ENCODE measurements around the gene SIRT6.

The SIRT6 gene

DNA sequence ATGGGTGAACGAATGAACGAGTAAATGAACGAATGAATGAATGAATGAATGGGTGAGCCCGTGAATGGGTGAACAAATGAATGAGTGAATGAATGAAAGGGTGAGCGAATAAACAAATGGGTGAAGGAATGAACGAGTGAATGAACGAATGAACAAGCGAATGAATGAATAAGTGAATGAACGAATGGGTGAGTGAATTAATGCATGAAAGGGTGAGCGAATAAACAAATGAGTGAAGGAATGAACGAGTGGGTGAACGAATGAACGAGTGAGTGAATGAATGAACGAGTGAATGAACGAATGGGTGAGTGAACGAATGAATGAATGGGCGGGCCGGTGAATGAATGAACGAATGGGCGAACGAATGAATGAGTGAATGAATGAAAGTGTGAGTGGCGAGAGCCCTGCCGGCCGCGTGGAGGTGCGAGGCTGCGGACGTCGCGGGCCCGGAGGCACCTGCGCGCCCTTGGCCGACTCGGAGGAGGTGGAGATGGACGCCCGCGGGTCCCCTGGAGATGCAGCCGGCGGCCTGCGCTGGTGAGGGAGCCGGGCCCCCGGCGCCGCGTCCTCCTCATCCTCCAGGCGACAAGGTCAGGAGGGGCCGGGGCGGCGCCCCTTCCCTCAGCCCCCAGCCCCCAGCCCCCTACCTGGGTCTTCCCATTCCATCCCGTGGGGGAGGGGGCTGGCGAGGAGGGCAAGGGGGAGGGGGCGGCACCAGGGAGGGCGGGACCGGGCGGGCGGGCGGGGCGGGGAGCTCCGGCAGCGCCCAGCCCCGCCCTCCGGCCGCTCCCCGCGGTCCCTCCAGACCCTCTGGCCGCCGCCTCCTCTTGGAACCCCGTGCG lies 15.5 kb upstream of the SIRT6 start (continued):
- TF ChIP-seq YY1 (tag by site-specific recombination; IDR thresholded peaks at IDR 0.05): peak; percentile 19; the same call in 1 of the 2 replicates
- TF ChIP-seq ZNF366 (tag by site-specific recombination; conservative IDR thresholded peaks at IDR 0.05): peak; percentile 99
- no peak for TF ChIP-seq ZNF350 (tag by site-specific recombination; IDR thresholded peaks at IDR 0.05)
- TF ChIP-seq, protein P1, sequence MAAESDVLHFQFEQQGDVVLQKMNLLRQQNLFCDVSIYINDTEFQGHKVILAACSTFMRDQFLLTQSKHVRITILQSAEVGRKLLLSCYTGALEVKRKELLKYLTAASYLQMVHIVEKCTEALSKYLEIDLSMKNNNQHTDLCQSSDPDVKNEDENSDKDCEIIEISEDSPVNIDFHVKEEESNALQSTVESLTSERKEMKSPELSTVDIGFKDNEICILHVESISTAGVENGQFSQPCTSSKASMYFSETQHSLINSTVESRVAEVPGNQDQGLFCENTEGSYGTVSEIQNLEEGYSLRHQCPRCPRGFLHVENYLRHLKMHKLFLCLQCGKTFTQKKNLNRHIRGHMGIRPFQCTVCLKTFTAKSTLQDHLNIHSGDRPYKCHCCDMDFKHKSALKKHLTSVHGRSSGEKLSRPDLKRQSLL (tag by site-specific recombination; IDR thresholded peaks at IDR 0.05): no peak
- TF ChIP-seq KLF17 (tag by site-specific recombination; IDR thresholded peaks at IDR 0.05): peak; percentile 55; the same call in 1 of the 2 replicates
- TF ChIP-seq, protein P2, sequence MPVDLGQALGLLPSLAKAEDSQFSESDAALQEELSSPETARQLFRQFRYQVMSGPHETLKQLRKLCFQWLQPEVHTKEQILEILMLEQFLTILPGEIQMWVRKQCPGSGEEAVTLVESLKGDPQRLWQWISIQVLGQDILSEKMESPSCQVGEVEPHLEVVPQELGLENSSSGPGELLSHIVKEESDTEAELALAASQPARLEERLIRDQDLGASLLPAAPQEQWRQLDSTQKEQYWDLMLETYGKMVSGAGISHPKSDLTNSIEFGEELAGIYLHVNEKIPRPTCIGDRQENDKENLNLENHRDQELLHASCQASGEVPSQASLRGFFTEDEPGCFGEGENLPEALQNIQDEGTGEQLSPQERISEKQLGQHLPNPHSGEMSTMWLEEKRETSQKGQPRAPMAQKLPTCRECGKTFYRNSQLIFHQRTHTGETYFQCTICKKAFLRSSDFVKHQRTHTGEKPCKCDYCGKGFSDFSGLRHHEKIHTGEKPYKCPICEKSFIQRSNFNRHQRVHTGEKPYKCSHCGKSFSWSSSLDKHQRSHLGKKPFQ (tag by site-specific recombination; IDR thresholded peaks at IDR 0.05): no peak
- no peak for TF ChIP-seq ZNF423 (tag by site-specific recombination; IDR thresholded peaks at IDR 0.05)
- TF ChIP-seq, protein P3, sequence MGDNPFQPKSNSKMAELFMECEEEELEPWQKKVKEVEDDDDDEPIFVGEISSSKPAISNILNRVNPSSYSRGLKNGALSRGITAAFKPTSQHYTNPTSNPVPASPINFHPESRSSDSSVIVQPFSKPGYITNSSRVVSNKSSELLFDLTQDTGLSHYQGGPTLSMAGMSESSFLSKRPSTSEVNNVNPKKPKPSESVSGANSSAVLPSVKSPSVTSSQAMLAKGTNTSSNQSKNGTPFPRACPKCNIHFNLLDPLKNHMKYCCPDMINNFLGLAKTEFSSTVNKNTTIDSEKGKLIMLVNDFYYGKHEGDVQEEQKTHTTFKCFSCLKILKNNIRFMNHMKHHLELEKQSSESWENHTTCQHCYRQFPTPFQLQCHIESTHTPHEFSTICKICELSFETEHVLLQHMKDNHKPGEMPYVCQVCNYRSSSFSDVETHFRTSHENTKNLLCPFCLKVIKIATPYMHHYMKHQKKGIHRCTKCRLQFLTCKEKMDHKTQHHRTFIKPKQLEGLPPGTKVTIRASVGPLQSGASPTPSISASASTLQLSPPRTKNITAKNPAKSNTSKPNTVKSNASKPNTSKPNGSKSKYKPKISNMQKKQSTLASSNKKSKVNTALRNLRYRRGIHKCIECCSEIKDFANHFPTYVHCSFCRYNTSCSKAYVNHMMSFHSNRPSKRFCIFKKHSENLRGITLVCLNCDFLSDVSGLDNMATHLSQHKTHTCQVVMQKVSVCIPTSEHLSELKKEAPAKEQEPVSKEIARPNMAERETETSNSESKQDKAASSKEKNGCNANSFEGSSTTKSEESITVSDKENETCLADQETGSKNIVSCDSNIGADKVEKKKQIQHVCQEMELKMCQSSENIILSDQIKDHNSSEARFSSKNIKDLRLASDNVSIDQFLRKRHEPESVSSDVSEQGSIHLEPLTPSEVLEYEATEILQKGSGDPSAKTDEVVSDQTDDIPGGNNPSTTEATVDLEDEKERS (tag by site-specific recombination; IDR thresholded peaks at IDR 0.05): 0 out of 2 replicates have a peak, but pooled peaks have one; percentile 43
- TF ChIP-seq ZNF248 (tag by site-specific recombination; IDR thresholded peaks at IDR 0.05): no peak
- TF ChIP-seq, protein P4, sequence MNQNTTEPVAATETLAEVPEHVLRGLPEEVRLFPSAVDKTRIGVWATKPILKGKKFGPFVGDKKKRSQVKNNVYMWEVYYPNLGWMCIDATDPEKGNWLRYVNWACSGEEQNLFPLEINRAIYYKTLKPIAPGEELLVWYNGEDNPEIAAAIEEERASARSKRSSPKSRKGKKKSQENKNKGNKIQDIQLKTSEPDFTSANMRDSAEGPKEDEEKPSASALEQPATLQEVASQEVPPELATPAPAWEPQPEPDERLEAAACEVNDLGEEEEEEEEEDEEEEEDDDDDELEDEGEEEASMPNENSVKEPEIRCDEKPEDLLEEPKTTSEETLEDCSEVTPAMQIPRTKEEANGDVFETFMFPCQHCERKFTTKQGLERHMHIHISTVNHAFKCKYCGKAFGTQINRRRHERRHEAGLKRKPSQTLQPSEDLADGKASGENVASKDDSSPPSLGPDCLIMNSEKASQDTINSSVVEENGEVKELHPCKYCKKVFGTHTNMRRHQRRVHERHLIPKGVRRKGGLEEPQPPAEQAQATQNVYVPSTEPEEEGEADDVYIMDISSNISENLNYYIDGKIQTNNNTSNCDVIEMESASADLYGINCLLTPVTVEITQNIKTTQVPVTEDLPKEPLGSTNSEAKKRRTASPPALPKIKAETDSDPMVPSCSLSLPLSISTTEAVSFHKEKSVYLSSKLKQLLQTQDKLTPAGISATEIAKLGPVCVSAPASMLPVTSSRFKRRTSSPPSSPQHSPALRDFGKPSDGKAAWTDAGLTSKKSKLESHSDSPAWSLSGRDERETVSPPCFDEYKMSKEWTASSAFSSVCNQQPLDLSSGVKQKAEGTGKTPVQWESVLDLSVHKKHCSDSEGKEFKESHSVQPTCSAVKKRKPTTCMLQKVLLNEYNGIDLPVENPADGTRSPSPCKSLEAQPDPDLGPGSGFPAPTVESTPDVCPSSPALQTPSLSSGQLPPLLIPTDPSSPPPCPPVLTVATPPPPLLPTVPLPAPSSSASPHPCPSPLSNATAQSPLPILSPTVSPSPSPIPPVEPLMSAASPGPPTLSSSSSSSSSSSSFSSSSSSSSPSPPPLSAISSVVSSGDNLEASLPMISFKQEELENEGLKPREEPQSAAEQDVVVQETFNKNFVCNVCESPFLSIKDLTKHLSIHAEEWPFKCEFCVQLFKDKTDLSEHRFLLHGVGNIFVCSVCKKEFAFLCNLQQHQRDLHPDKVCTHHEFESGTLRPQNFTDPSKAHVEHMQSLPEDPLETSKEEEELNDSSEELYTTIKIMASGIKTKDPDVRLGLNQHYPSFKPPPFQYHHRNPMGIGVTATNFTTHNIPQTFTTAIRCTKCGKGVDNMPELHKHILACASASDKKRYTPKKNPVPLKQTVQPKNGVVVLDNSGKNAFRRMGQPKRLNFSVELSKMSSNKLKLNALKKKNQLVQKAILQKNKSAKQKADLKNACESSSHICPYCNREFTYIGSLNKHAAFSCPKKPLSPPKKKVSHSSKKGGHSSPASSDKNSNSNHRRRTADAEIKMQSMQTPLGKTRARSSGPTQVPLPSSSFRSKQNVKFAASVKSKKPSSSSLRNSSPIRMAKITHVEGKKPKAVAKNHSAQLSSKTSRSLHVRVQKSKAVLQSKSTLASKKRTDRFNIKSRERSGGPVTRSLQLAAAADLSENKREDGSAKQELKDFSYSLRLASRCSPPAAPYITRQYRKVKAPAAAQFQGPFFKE (tag by site-specific recombination; IDR thresholded peaks at IDR 0.05; ENCODE audit: borderline replicate concordance): no peak; the same call in 1 of the 2 replicates
- no peak for TF ChIP-seq ZBTB10 (tag by site-specific recombination; IDR thresholded peaks at IDR 0.05)
- no peak for TF ChIP-seq ZNF549 (tag by site-specific recombination; IDR thresholded peaks at IDR 0.05)
- TF ChIP-seq, protein P5, sequence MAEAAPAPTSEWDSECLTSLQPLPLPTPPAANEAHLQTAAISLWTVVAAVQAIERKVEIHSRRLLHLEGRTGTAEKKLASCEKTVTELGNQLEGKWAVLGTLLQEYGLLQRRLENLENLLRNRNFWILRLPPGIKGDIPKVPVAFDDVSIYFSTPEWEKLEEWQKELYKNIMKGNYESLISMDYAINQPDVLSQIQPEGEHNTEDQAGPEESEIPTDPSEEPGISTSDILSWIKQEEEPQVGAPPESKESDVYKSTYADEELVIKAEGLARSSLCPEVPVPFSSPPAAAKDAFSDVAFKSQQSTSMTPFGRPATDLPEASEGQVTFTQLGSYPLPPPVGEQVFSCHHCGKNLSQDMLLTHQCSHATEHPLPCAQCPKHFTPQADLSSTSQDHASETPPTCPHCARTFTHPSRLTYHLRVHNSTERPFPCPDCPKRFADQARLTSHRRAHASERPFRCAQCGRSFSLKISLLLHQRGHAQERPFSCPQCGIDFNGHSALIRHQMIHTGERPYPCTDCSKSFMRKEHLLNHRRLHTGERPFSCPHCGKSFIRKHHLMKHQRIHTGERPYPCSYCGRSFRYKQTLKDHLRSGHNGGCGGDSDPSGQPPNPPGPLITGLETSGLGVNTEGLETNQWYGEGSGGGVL (tag by site-specific recombination; IDR thresholded peaks at IDR 0.05): no peak
- TF ChIP-seq, protein P6, sequence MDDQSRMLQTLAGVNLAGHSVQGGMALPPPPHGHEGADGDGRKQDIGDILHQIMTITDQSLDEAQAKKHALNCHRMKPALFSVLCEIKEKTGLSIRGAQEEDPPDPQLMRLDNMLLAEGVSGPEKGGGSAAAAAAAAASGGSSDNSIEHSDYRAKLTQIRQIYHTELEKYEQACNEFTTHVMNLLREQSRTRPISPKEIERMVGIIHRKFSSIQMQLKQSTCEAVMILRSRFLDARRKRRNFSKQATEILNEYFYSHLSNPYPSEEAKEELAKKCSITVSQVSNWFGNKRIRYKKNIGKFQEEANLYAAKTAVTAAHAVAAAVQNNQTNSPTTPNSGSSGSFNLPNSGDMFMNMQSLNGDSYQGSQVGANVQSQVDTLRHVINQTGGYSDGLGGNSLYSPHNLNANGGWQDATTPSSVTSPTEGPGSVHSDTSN (CRISPR knock-in tag; IDR thresholded peaks at IDR 0.05): no peak
- TF ChIP-seq KLF7 (tag by site-specific recombination; IDR thresholded peaks at IDR 0.05; ENCODE audit: borderline replicate concordance): no peak
- no peak for TF ChIP-seq ZNF76 (tag by site-specific recombination; IDR thresholded peaks at IDR 0.05; ENCODE audit: borderline replicate concordance, low read depth)
- TF ChIP-seq ZNF426 (tag by site-specific recombination; IDR thresholded peaks at IDR 0.05): no peak
- no peak for TF ChIP-seq ZNF473 (tag by site-specific recombination; IDR thresholded peaks at IDR 0.05)

All from HEK293 (cell line).